Central memory CD8-positive, alpha-beta T cell (primary cell): Measurements from ENCODE around the gene TMEM272.

Source experiments
- ATAC-seq: fragments of 150-1000 bp; cut with Tn5 transposase; replicated peaks from 2 replicates; pipeline ENCODE4 v1.10.0; 2022; ENCODE audit warnings: mild to moderate bottlenecking, moderate FRiP score, moderate number of reproducible peaks; ENCODE audit not compliant: poor library complexity, severe bottlenecking; ENCODE audit errors: extremely low read depth
- DNase-seq, 2 donors: peaks; one replicate each; pipeline ENCODE4 v3.0.0; 2021; ENCODE audit warnings: low spot score in 2 of 2
- H3K27ac Mint-ChIP-seq: one replicate; pipeline ENCODE4 v1.8.0; 2022; ENCODE audit warnings: low read depth, mild to moderate bottlenecking, moderate library complexity, mixed read lengths
- H3K27me3 Mint-ChIP-seq: one replicate; pipeline ENCODE4 v1.8.0; 2022; ENCODE audit warnings: mixed read lengths
- H3K36me3 Mint-ChIP-seq: one replicate; pipeline ENCODE4 v1.8.0; 2022; ENCODE audit warnings: mild to moderate bottlenecking, moderate library complexity, mixed read lengths; ENCODE audit not compliant: insufficient read depth
- H3K4me1 Mint-ChIP-seq: one replicate; pipeline ENCODE4 v1.8.0; 2022; ENCODE audit warnings: mixed read lengths
- H3K4me3 Mint-ChIP-seq: one replicate; pipeline ENCODE4 v1.8.0; 2022; ENCODE audit warnings: mild to moderate bottlenecking, moderate library complexity, mixed read lengths
- H3K9me3 Mint-ChIP-seq: one replicate; pipeline ENCODE4 v1.8.0; 2022; ENCODE audit warnings: mixed read lengths

The TMEM272 gene

GRCh38 chr13:51869916-51870315, 24.9 kb upstream of the TMEM272 start:
- no peak overlapping the region for H3K4me3 Mint-ChIP-seq
- no peaks in the 10 kb centered on the region for H3K9me3 Mint-ChIP-seq

GRCh38 chr13:51867062-51867461, 22.1 kb upstream of the TMEM272 start:
- Mint-ChIP-seq H3K9me3 (no peaks in the 10 kb centered on the region), H3K27ac (no peak overlapping the region), H3K27me3 (no peaks in the 10 kb centered on the region), H3K4me1 (peaks cover 6% of the 10 kb centered on the region), H3K4me3 (no peak overlapping the region), H3K36me3 (no peaks in the 10 kb centered on the region)
- no peak for DNase-seq
- ATAC-seq = no peak

More at GRCh38 chr13:51869916-51870315, 24.9 kb upstream of the TMEM272 start:
- Mint-ChIP-seq H3K4me1 (no peaks in the 10 kb centered on the region), H3K27me3 (no peaks in the 10 kb centered on the region), H3K27ac (no peak overlapping the region), H3K36me3 (no peaks in the 10 kb centered on the region)
- DNase-seq (no peak), ATAC-seq (no peak)

- no peaks in the 10 kb centered on the region for H3K27me3 Mint-ChIP-seq
- H3K27ac Mint-ChIP-seq = no peak overlapping the region
- DNase-seq (no peak), ATAC-seq (no peak)
- peaks cover 6% of the 10 kb centered on the region for H3K4me1 Mint-ChIP-seq
- H3K4me3 Mint-ChIP-seq = no peak overlapping the region
- no peaks in the 10 kb centered on the region for H3K36me3 Mint-ChIP-seq
- no peaks in the 10 kb centered on the region for H3K9me3 Mint-ChIP-seq
Measured at GRCh38 chr13:51865838-51866237, 20.9 kb upstream of the TMEM272 start.

- no peaks in the 10 kb centered on the region for H3K27me3 Mint-ChIP-seq
- H3K9me3 Mint-ChIP-seq = no peaks in the 10 kb centered on the region
- H3K4me3 Mint-ChIP-seq = no peak overlapping the region
- no peaks in the 10 kb centered on the region for H3K36me3 Mint-ChIP-seq
- ATAC-seq = no peak
- no peak for DNase-seq
- peaks cover 6% of the 10 kb centered on the region for H3K4me1 Mint-ChIP-seq
- no peak overlapping the region for H3K27ac Mint-ChIP-seq
Measured at GRCh38 chr13:51862957-51863356, 18.0 kb upstream of the TMEM272 start.

- no peak within 1 kb of the TSS for H3K27ac Mint-ChIP-seq
- H3K4me1 Mint-ChIP-seq = peaks cover 6% of the 10 kb centered on the region
- DNase-seq (no peak), ATAC-seq (no peak)
- H3K27me3 Mint-ChIP-seq = peaks cover 5% of the 10 kb centered on the region
- H3K9me3 Mint-ChIP-seq = no peaks in the 10 kb centered on the region
- H3K4me3 Mint-ChIP-seq = no peak within 1 kb of the TSS
- no peaks in the 10 kb centered on the region for H3K36me3 Mint-ChIP-seq
Measured at GRCh38 chr13:51861723-51862300, 16.8 kb upstream of the TMEM272 start, which contains the start of gene CCDC70. CCDC70 (plus strand) TSS chr13:51861969; CDS start chr13:51865412, 3,443 bp downstream.

GRCh38 chr13:51858433-51859247, 13.7 kb upstream of the TMEM272 start:
- H3K9me3 Mint-ChIP-seq = no peaks in the 10 kb centered on the region
- H3K4me3 Mint-ChIP-seq = no peak overlapping the region
- peaks cover 32% of the 10 kb centered on the region for H3K27me3 Mint-ChIP-seq
- no peak for DNase-seq
- no peak overlapping the region for H3K27ac Mint-ChIP-seq
- no peak for ATAC-seq
- H3K4me1 Mint-ChIP-seq = peaks cover 6% of the 10 kb centered on the region
- no peaks in the 10 kb centered on the region for H3K36me3 Mint-ChIP-seq

GRCh38 chr13:51856998-51857397, 12.0 kb upstream of the TMEM272 start:
- peaks cover 38% of the 10 kb centered on the region for H3K27me3 Mint-ChIP-seq
- H3K4me1 Mint-ChIP-seq = no peaks in the 10 kb centered on the region
- H3K36me3 Mint-ChIP-seq = no peaks in the 10 kb centered on the region
- no peaks in the 10 kb centered on the region for H3K9me3 Mint-ChIP-seq
- peak overlapping the region; percentile 41 for H3K27ac Mint-ChIP-seq
- no peak for ATAC-seq
- H3K4me3 Mint-ChIP-seq = no peak overlapping the region
- DNase-seq = no peak

- DNase-seq (no peak), ATAC-seq (no peak)
- H3K27ac Mint-ChIP-seq = peak overlapping the region; percentile 24
- H3K36me3 Mint-ChIP-seq = no peaks in the 10 kb centered on the region
- no peak overlapping the region for H3K4me3 Mint-ChIP-seq
- H3K27me3 Mint-ChIP-seq = peaks cover 42% of the 10 kb centered on the region
- H3K4me1 Mint-ChIP-seq = no peaks in the 10 kb centered on the region
- no peaks in the 10 kb centered on the region for H3K9me3 Mint-ChIP-seq
Measured at GRCh38 chr13:51856027-51856736, 11.2 kb upstream of the TMEM272 start.

- peaks cover 1% of the 10 kb centered on the region for H3K36me3 Mint-ChIP-seq
Measured at GRCh38 chr13:51849145-51850101, 4.4 kb upstream of the TMEM272 start.

GRCh38 chr13:51848674-51849073, 3.7 kb upstream of the TMEM272 start:
- Mint-ChIP-seq H3K27ac (no peak overlapping the region), H3K36me3 (peaks cover 1% of the 10 kb centered on the region), H3K4me1 (peaks cover 7% of the 10 kb centered on the region)

More at GRCh38 chr13:51849145-51850101, 4.4 kb upstream of the TMEM272 start:
- Mint-ChIP-seq H3K4me1 (peaks cover 7% of the 10 kb centered on the region), H3K9me3 (no peaks in the 10 kb centered on the region), H3K27me3 (peaks cover 34% of the 10 kb centered on the region), H3K27ac (no peak overlapping the region), H3K4me3 (no peak overlapping the region)
- DNase-seq = no peak
- no peak for ATAC-seq

GRCh38 chr13:51846756-51847155, 1.8 kb upstream of the TMEM272 start:
- no peak overlapping the region for H3K27ac Mint-ChIP-seq
- H3K4me3 Mint-ChIP-seq = no peak overlapping the region
- DNase-seq = no peak
- peaks cover 23% of the 10 kb centered on the region for H3K27me3 Mint-ChIP-seq
- peaks cover 7% of the 10 kb centered on the region for H3K4me1 Mint-ChIP-seq
- H3K9me3 Mint-ChIP-seq = no peaks in the 10 kb centered on the region
- ATAC-seq = no peak
- H3K36me3 Mint-ChIP-seq = peaks cover 1% of the 10 kb centered on the region

More at GRCh38 chr13:51848674-51849073, 3.7 kb upstream of the TMEM272 start:
- DNase-seq (no peak), ATAC-seq (no peak)
- H3K9me3 Mint-ChIP-seq = no peaks in the 10 kb centered on the region
- no peak overlapping the region for H3K4me3 Mint-ChIP-seq
- peaks cover 29% of the 10 kb centered on the region for H3K27me3 Mint-ChIP-seq
